ENCODE results near the gene CRMP1.
A peak's percentile ranks its signal among the peaks of the same experiment; 100 is the strongest.

The CRMP1 gene

DNA sequence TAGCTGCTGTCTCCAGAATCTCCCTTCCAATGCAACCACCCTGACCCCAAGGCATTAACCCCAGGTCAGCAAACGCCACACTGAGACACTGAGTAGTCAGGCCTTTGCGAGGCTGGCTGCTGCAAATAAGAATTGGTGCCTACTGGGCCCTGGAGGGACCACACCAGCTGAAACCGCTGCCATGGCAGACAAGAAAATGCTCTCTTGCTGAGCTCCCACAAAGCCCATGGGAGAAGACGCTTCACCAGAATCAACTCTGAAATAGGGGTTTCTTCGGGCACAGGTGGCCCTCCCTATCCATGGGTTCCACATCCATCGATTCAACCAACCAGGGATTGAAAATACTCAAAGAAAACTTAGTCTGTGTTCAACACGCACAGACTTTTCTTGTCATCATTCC is 26.7 kb upstream of the CRMP1 start:
- DNase-seq (ENCODE audit: low spot score) = no peak

DNA sequence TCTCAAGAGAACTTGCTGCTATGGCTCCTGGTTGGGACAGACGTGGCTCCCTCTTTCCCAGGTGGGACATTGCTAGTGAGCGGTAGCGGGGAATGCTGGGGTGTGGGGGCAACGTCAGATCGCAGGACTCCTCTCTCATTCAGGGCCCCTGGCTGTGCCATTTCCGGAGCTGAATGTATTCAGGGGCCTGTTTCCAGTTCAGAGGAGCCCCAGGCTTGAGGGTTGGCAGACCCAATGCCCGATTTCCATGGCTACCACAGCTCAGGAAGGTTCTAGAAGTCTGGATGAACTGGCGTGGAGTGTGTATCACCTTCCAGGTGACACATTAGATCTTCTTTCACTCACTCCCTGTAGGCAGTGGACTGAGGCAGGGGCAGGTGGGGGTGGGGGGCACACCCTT is 26.2 kb upstream of the CRMP1 start:
- no peak for DNase-seq (ENCODE audit: low spot score)

DNA sequence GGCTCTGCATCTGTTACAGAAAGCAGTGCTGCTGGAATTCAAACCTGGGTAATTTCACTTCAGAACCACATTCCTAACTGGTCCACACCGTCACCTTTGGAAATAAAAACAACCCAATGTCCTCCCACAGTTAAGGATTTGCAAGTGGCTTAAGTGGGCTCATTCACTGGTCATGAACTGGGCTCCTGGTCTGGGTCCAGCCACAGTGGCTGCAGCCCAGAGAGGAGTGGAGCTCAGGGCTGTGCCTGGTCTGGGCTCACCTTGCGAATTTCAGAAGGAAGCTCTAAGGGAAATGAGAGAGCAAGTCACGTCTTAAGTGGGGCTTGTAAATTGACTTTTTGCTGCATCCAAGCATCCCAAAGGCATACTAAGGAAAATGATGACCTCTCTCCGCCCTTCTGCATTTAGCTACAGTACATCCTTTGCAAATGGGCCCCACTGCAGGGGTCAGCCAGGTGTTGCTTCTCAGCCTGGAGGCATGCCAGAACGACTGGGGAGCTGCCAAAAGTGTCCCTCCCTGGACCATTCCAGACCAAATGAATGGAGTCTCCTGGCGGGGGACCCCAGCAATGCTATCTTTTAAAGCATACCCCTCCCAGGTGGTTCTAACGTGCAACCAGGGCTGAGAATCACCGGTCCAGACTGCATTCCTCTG is 25.6 kb upstream of the CRMP1 start:
- no peak for DNase-seq (ENCODE audit: low spot score)

DNA sequence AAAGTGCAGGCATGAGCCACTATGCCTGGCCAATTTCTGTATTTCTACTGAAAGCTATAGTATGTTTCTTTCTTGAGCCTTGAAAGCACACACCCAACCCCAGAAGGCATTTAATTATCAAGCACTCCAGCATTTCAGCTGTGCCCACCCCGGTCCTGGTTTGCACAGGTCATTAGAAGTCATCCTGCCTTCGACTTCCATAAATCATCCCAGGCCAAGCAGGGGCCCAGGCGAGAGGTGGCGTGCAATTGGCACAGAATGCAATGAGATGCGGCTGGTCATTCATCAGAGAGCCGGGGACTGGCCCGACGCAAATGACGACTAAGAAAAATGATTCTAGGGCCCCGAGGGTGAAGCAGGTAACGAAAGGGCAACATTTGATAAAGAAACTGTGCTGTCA is 24.8 kb upstream of the CRMP1 start:
- DNase-seq (ENCODE audit: low spot score) = no peak

GRCh38 chr4:5916229-5916628 is 23.3 kb upstream of the CRMP1 start:
- no peak for DNase-seq (ENCODE audit: low spot score)

GRCh38 chr4:5913454-5913853 is 20.6 kb upstream of the CRMP1 start:
- no peak for DNase-seq (ENCODE audit: low spot score)

GRCh38 chr4:5912614-5913019 is 19.7 kb upstream of the CRMP1 start:
- DNase-seq (ENCODE audit: low spot score) = no peak

DNA sequence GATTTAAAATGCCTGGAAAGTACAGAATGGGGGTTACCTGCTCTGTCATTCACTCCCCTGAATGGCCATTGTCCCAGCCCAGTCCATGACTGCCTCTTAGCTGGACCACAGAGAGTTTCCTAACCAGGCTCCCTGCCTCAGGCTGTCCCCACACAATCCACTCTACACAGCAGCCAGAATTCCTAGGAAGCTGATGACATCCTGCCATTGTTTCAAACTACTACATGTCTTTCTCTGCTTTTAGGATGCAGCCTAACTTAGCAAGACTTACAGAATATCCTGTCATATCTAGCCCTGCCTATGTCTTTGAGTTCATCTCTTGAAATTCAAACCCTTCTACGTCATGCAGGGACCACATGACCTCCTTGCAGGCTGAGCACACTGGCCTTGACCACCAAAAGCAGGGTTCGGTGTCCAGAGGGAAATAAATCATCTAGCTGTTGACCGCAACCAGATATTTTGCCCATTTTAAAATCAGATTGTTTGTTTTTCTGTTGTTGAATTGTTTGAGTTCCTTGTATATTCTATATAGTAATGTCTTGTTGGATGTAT is 16.1 kb upstream of the CRMP1 start:
- DNase-seq (ENCODE audit: low spot score) = no peak

GRCh38 chr4:5906191-5906590 is 13.3 kb upstream of the CRMP1 start:
- no peak for DNase-seq (ENCODE audit: low spot score)

DNA sequence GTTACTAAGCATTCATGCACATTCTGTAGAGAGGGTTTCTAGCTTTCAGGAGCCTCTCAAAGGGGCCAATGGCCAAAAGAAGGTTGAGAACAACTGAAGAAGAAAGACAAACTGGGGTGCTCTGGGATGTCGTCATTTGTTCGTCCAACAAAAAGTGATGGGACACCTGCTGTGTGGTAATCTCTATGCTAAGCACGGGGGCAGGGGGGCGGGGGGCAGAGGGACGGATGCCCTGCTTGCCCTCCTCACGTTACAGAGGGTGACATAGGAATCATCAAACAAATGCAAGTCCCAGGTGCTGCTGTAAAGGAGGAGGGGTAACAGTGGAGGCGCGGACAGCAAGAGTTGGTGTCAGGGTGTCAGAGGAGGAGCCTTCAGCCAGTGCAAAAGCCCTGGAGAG is 12.8 kb upstream of the CRMP1 start:
- DNase-seq (ENCODE audit: low spot score) = no peak

DNA sequence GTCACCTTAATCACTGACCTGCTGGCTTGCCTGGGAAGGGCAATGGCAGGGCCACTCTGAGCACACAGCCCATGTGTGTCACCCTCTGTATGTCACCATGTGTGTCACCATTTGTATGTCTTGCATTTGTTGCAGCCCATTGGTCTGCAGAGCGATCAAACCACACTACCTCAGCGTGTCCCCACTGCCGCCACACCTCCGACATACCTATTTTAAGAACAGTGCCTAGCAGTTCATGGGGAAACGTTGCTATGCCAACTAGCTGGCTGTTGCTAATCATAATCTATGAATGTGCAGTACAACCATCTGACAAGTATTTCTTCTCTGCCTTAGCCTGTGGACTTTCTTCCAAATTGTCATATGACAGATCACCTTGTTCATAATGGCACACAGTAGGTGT is 8.0 kb upstream of the CRMP1 start:
- no peak for DNase-seq (ENCODE audit: low spot score)

- no peak for DNase-seq (ENCODE audit: low spot score)
Observed at GRCh38 chr4:5899881-5900280, 7.0 kb upstream of the CRMP1 start.

DNA sequence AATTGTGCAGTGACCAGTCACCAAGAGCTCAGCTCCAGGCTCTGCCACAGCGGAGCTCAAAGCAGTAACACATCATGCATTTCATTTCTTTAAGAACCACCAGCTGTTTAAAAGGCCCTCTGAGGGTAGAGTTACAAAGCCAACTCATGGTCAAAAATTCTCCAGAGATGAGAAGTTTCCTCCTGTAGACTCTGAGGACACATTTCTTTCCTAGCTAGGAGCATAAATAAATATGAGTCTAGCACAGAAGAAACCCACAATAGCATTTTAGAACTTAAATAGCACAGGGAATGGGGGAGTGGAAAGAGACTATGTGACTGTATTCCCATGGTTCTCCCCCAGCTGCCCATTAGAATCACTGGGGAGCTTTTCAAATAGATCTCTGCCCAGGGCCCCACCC is 6.5 kb upstream of the CRMP1 start:
- DNase-seq (ENCODE audit: low spot score) = no peak

GRCh38 chr4:5897674-5898073 is 4.8 kb upstream of the CRMP1 start:
- no peak for DNase-seq (ENCODE audit: low spot score)

GRCh38 chr4:5895287-5895686 is 2.4 kb upstream of the CRMP1 start:
- no peak for DNase-seq (ENCODE audit: low spot score)

GRCh38 chr4:5894266-5894665 is 1.4 kb upstream of the CRMP1 start:
- peak; percentile 76 for DNase-seq (ENCODE audit: low spot score)

GRCh38 chr4:5893591-5893990 is 705 bp upstream of the CRMP1 start:
- no peak for DNase-seq (ENCODE audit: low spot score)

GRCh38 chr4:5892323-5893003 is 423 bp downstream of the CRMP1 start:
- DNase-seq (ENCODE audit: low spot score) = no peak

DNA sequence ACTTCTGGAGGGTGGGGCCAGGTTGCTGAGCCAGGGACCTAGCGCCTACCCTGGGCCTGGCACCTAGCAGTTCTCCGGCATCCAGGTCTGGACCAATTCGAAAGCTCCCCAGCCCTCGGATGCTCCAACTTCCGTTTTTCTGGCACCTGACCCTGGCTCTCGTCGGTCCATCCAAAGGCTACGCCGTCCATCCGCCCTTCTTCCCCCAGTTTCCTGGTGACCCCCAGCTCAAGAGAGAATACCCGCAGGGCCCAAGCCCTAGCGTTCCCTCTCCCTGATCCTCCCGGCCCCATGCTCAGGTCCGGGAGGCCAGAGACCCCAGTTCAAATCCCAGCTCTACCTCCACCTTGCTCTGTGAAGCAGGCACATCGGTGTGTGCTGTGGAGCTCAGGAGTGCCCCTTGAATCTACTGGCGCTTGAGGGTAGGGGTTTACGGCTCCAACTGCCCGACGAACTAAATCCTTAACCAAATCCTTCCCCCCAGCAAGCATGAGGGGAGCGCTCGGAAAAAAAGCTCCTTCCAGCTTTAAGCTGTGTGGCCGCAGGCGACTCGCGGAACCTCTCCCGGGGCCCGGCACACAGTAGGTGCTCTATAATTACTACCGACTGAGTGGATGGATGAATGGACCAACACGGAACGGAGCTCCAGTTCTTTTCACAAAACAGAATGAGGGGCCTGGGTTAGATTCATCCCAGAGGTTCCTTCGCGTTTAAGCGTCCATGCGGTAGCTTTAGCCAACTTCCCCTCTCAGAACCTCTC is 1.1 kb downstream of the CRMP1 start:
- DNase-seq (ENCODE audit: low spot score) = no peak

DNA sequence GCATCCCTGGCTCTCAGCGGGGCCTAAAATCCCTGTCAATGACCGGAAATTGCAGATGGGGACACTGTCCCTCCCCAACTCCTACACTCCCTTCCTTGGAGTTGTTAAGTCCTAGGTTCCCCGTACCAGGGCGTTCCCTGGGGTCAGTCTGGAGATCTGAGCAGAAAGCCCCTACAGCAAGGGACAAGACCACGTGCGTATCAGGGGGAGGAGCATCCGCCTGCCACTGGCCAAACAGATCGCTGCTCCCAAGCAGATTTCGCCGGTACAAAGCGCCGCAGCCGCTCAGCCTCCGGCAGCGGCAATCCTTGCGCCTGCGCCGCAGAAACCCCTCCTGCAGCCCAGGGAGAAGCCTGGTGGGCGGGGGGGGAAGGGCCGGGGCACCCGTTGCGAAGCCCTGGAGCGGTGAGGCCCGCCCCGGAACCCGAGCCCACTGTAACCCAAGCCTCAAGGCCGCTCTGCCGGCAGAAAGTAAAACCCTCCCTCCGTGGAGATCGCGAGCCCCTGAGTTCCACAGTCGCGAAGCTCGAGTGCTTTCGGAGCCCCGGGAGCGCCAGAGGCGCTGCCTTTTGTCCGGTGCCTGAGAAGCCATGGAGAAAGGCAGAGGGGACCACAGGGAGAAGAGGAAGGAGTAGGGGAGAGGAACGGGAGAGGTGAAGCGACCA is 2.7 kb downstream of the CRMP1 start:
- peak; percentile 89 for DNase-seq (ENCODE audit: low spot score)

GRCh38 chr4:5889002-5889696 is 3.7 kb downstream of the CRMP1 start:
- DNase-seq (ENCODE audit: low spot score) = no peak
